ENCODE data around the gene DEGS2. TPM values are rescaled to one million over a fixed set of nuclear protein-coding genes. Genes with fewer than 3 reads are reported as not detected.

Gene DEGS2
- total and polyA plus RNA-seq, 5 donors from 2014 or later = 0.09 to 0.35 (median 0.17) TPM; not detected in 1

GRCh38 chr14:100173353-100173752 lies 13.9 kb upstream of the DEGS2 start:
- H3K27me3 Mint-ChIP-seq = peaks cover 12% of the 10 kb centered on the region
- H3K9me3 Mint-ChIP-seq = peaks cover 0 to 1% (median 0%) of the 10 kb centered on the region in 7 donors
- H3K27ac Mint-ChIP-seq = peak overlapping the region in 1 of 3 donors; percentile 46
- ATAC-seq (ENCODE audit: low read depth in 2 of 2) (no peak), DNase-seq (no peak)
- Histone ChIP-seq H3K27ac (ENCODE audit: insufficient read depth, low read length, poor library complexity, severe bottlenecking) (no peak overlapping the region), H3K36me3 (ENCODE audit: control insufficient read depth, insufficient read depth, low read length) (no peaks in the 10 kb centered on the region), H3K4me1 (ENCODE audit: control insufficient read depth, insufficient read depth, low read length, poor library complexity, severe bottlenecking) (no peaks in the 10 kb centered on the region), H3K4me3 (ENCODE audit: low read depth, low read length) (no peak overlapping the region), H3K9me3 (ENCODE audit: control insufficient read depth in 2 of 2, low read length in 2 of 2) (no peaks in the 10 kb centered on the region), H3K27me3 (ENCODE audit: control insufficient read depth, insufficient read depth, low read length) (no peaks in the 10 kb centered on the region)
- no peaks in the 10 kb centered on the region for H3K36me3 Mint-ChIP-seq
- peaks cover 0 to 2% (median 0%) of the 10 kb centered on the region in 4 donors for H3K4me1 Mint-ChIP-seq
- H3K4me3 Mint-ChIP-seq = no peak overlapping the region

- peaks cover 0 to 2% (median 0%) of the 10 kb centered on the region in 4 donors for H3K4me1 Mint-ChIP-seq
- Histone ChIP-seq H3K27me3 (ENCODE audit: control insufficient read depth, insufficient read depth, low read length) (no peaks in the 10 kb centered on the region), H3K36me3 (ENCODE audit: control insufficient read depth, insufficient read depth, low read length) (no peaks in the 10 kb centered on the region), H3K27ac (ENCODE audit: insufficient read depth, low read length, poor library complexity, severe bottlenecking) (no peak overlapping the region), H3K9me3 (ENCODE audit: control insufficient read depth in 2 of 2, low read length in 2 of 2) (no peaks in the 10 kb centered on the region), H3K4me3 (ENCODE audit: low read depth, low read length) (no peak overlapping the region), H3K4me1 (ENCODE audit: control insufficient read depth, insufficient read depth, low read length, poor library complexity, severe bottlenecking) (no peaks in the 10 kb centered on the region)
- H3K27ac Mint-ChIP-seq = no peak overlapping the region
- H3K9me3 Mint-ChIP-seq = peaks cover 0 to 1% (median 0%) of the 10 kb centered on the region in 7 donors
- ATAC-seq (ENCODE audit: low read depth in 2 of 2) (no peak), DNase-seq (no peak)
- no peaks in the 10 kb centered on the region for H3K36me3 Mint-ChIP-seq
- peaks cover 12% of the 10 kb centered on the region for H3K27me3 Mint-ChIP-seq
- H3K4me3 Mint-ChIP-seq = no peak overlapping the region
Measured at GRCh38 chr14:100172811-100173210, 13.4 kb upstream of the DEGS2 start.

GRCh38 chr14:100170880-100171279 lies 11.4 kb upstream of the DEGS2 start:
- peaks cover 0 to 9% (median 3%) of the 10 kb centered on the region in 4 donors for H3K4me1 Mint-ChIP-seq
- Histone ChIP-seq H3K4me3 (ENCODE audit: low read depth, low read length) (no peak overlapping the region), H3K4me1 (ENCODE audit: control insufficient read depth, insufficient read depth, low read length, poor library complexity, severe bottlenecking) (peaks cover 9% of the 10 kb centered on the region), H3K36me3 (ENCODE audit: control insufficient read depth, insufficient read depth, low read length) (no peaks in the 10 kb centered on the region), H3K9me3 (ENCODE audit: control insufficient read depth in 2 of 2, low read length in 2 of 2) (no peaks in the 10 kb centered on the region), H3K27me3 (ENCODE audit: control insufficient read depth, insufficient read depth, low read length) (no peaks in the 10 kb centered on the region), H3K27ac (ENCODE audit: insufficient read depth, low read length, poor library complexity, severe bottlenecking) (no peak overlapping the region)
- ATAC-seq (ENCODE audit: low read depth in 2 of 2) (no peak), DNase-seq (no peak)
- no peak overlapping the region for H3K27ac Mint-ChIP-seq
- H3K9me3 Mint-ChIP-seq = no peaks in the 10 kb centered on the region
- H3K27me3 Mint-ChIP-seq = peaks cover 21% of the 10 kb centered on the region
- H3K4me3 Mint-ChIP-seq = no peak overlapping the region
- H3K36me3 Mint-ChIP-seq = no peaks in the 10 kb centered on the region

- Histone ChIP-seq H3K4me3 (ENCODE audit: low read depth, low read length) (no peak overlapping the region), H3K36me3 (ENCODE audit: control insufficient read depth, insufficient read depth, low read length) (no peaks in the 10 kb centered on the region), H3K27me3 (ENCODE audit: control insufficient read depth, insufficient read depth, low read length) (no peaks in the 10 kb centered on the region), H3K9me3 (ENCODE audit: control insufficient read depth in 2 of 2, low read length in 2 of 2) (no peaks in the 10 kb centered on the region), H3K27ac (ENCODE audit: insufficient read depth, low read length, poor library complexity, severe bottlenecking) (no peak overlapping the region), H3K4me1 (ENCODE audit: control insufficient read depth, insufficient read depth, low read length, poor library complexity, severe bottlenecking) (peaks cover 9% of the 10 kb centered on the region)
- Mint-ChIP-seq H3K4me1 (peaks cover 0 to 14% (median 6%) of the 10 kb centered on the region in 4 donors), H3K27me3 (peaks cover 31% of the 10 kb centered on the region), H3K36me3 (no peaks in the 10 kb centered on the region), H3K4me3 (no peak overlapping the region), H3K9me3 (no peaks in the 10 kb centered on the region), H3K27ac (no peak overlapping the region)
- no peak for ATAC-seq (ENCODE audit: low read depth in 2 of 2)
- no peak for DNase-seq
Measured at GRCh38 chr14:100168506-100168905, 9.1 kb upstream of the DEGS2 start.

- H3K27ac Mint-ChIP-seq = peak overlapping the region in 1 of 3 donors; percentile 43
- Histone ChIP-seq H3K36me3 (ENCODE audit: control insufficient read depth, insufficient read depth, low read length) (no peaks in the 10 kb centered on the region), H3K9me3 (ENCODE audit: control insufficient read depth in 2 of 2, low read length in 2 of 2) (no peaks in the 10 kb centered on the region), H3K27me3 (ENCODE audit: control insufficient read depth, insufficient read depth, low read length) (no peaks in the 10 kb centered on the region), H3K4me3 (ENCODE audit: low read depth, low read length) (no peak overlapping the region), H3K27ac (ENCODE audit: insufficient read depth, low read length, poor library complexity, severe bottlenecking) (no peak overlapping the region), H3K4me1 (ENCODE audit: control insufficient read depth, insufficient read depth, low read length, poor library complexity, severe bottlenecking) (peaks cover 9% of the 10 kb centered on the region)
- peaks cover 32% of the 10 kb centered on the region for H3K27me3 Mint-ChIP-seq
- no peaks in the 10 kb centered on the region for H3K9me3 Mint-ChIP-seq
- DNase-seq (no peak), ATAC-seq (ENCODE audit: low read depth in 2 of 2) (no peak)
- H3K4me3 Mint-ChIP-seq = peak overlapping the region in 2 of 4 donors; percentile 70 to 80
- H3K36me3 Mint-ChIP-seq = no peaks in the 10 kb centered on the region
- H3K4me1 Mint-ChIP-seq = peaks cover 0 to 14% (median 6%) of the 10 kb centered on the region in 4 donors
Measured at GRCh38 chr14:100165831-100166440, 6.5 kb upstream of the DEGS2 start.

GRCh38 chr14:100165376-100165775 lies 5.9 kb upstream of the DEGS2 start:
- Mint-ChIP-seq H3K4me3 (peak overlapping the region in 3 of 4 donors; percentile 11 to 72 (median 12)), H3K36me3 (no peaks in the 10 kb centered on the region), H3K9me3 (no peaks in the 10 kb centered on the region), H3K27me3 (peaks cover 34% of the 10 kb centered on the region), H3K27ac (peak overlapping the region; percentile 1 to 93 (median 67)), H3K4me1 (peaks cover 0 to 14% (median 6%) of the 10 kb centered on the region in 4 donors)
- Histone ChIP-seq H3K4me3 (ENCODE audit: low read depth, low read length) (no peak overlapping the region), H3K36me3 (ENCODE audit: control insufficient read depth, insufficient read depth, low read length) (no peaks in the 10 kb centered on the region), H3K9me3 (ENCODE audit: control insufficient read depth in 2 of 2, low read length in 2 of 2) (no peaks in the 10 kb centered on the region), H3K4me1 (ENCODE audit: control insufficient read depth, insufficient read depth, low read length, poor library complexity, severe bottlenecking) (peaks cover 9% of the 10 kb centered on the region), H3K27me3 (ENCODE audit: control insufficient read depth, insufficient read depth, low read length) (peaks cover 2% of the 10 kb centered on the region), H3K27ac (ENCODE audit: insufficient read depth, low read length, poor library complexity, severe bottlenecking) (no peak overlapping the region)
- no peak for ATAC-seq (ENCODE audit: low read depth in 2 of 2)
- DNase-seq = no peak

- Mint-ChIP-seq H3K36me3 (no peaks in the 10 kb centered on the region), H3K9me3 (peaks cover 0 to under 1% (median 0%) of the 10 kb centered on the region in 7 donors), H3K4me3 (peak overlapping the region in 2 of 4 donors; percentile 66 to 75), H3K27ac (no peak overlapping the region), H3K27me3 (peaks cover 62% of the 10 kb centered on the region), H3K4me1 (peaks cover 0 to 12% (median 3%) of the 10 kb centered on the region in 4 donors)
- Histone ChIP-seq H3K27me3 (ENCODE audit: control insufficient read depth, insufficient read depth, low read length) (peaks cover 10% of the 10 kb centered on the region), H3K4me1 (ENCODE audit: control insufficient read depth, insufficient read depth, low read length, poor library complexity, severe bottlenecking) (peaks cover 14% of the 10 kb centered on the region), H3K27ac (ENCODE audit: insufficient read depth, low read length, poor library complexity, severe bottlenecking) (no peak overlapping the region), H3K36me3 (ENCODE audit: control insufficient read depth, insufficient read depth, low read length) (no peaks in the 10 kb centered on the region), H3K4me3 (ENCODE audit: low read depth, low read length) (no peak overlapping the region), H3K9me3 (ENCODE audit: control insufficient read depth in 2 of 2, low read length in 2 of 2) (no peaks in the 10 kb centered on the region)
- ATAC-seq (ENCODE audit: low read depth in 2 of 2) = no peak
- no peak for DNase-seq
Measured at GRCh38 chr14:100160534-100160916, 1.1 kb upstream of the DEGS2 start.
